ENCODE results near the gene FBL. TPM values are rescaled to one million over a fixed set of nuclear protein-coding genes. Genes with fewer than 3 reads are reported as not detected.

Gene FBL
- total RNA-seq, 1 experiment from 2014 or later = 554 TPM

- TF ChIP-seq YY1 (IDR thresholded peaks at IDR 0.05; ENCODE audit: extremely low read depth, insufficient replicate concordance, low read depth, low read length) (no peak), REST (IDR thresholded peaks at IDR 0.05; ENCODE audit: low read depth) (no peak), ZBTB33 (IDR thresholded peaks at IDR 0.05; ENCODE audit: extremely low read depth, insufficient replicate concordance, low read length) (no peak), JUND (IDR thresholded peaks at IDR 0.05) (no peak), EGR1 (IDR thresholded peaks at IDR 0.05; ENCODE audit: low read depth) (no peak)
- ChIA-PET POLR2A (no interaction called here), CTCF (no interaction called here), RAD21 (ENCODE audit: low non-redundant PET in 1 of 2, low total read pairs in 2 of 2, uncharacterized antibody in 2 of 2, unreplicated experiment in 2 of 2) (no interaction called here)
- H3K9ac ChIP-seq (ENCODE audit: low read length) = no peak overlapping the region
- H3K36me3 ChIP-seq (ENCODE audit: control insufficient read depth in 1 of 2, insufficient read depth in 2 of 2, low read length in 2 of 2) = no peaks in the 10 kb centered on the region
- no peaks in the 10 kb centered on the region for H3K9me3 ChIP-seq (ENCODE audit: control insufficient read depth in 1 of 2, insufficient read depth in 1 of 2, low read depth in 1 of 2, low read length in 2 of 2)
- ATAC-seq (no peak), DNase-seq (ENCODE audit: low read depth, low spot score) (no peak)
- H3K9me2 ChIP-seq (ENCODE audit: insufficient read depth) = no peaks in the 10 kb centered on the region
- no peak overlapping the region for H3K4me2 ChIP-seq (ENCODE audit: low read length)
- no peaks in the 10 kb centered on the region for H3K79me2 ChIP-seq (ENCODE audit: insufficient read depth, low read length)
- H3K4me1 ChIP-seq (ENCODE audit: control insufficient read depth in 1 of 2, insufficient read depth in 2 of 2, low read length in 2 of 2) = peaks cover 0 to 5% of the 10 kb centered on the region in 2 experiments; a peak in 2 of 4 replicates
- no TSS peak for BruUV-seq (replicated peaks)
- H3K4me3 ChIP-seq (replicated peaks in 1 of 2; ENCODE audit: low read depth in 1 of 2, low read length in 2 of 2) = no peak overlapping the region
- no peaks in the 10 kb centered on the region for H4K20me1 ChIP-seq (ENCODE audit: insufficient read depth)
- no peak overlapping the region for H2AFZ ChIP-seq (ENCODE audit: low read depth, low read length, poor library complexity, severe bottlenecking)
- H3K27ac ChIP-seq (ENCODE audit: low read depth, low read length) = no peak overlapping the region
- intact Hi-C loops (cut with micrococcal nuclease) = no loop called here
- H3K27me3 ChIP-seq (ENCODE audit: insufficient read depth, low read length) = no peaks in the 10 kb centered on the region
Observed at GRCh38 chr19:39867952-39868351, 21.8 kb upstream of the FBL start.

Measured in HCT116 (cell line).